Measurements from ENCODE around the gene PODXL2. TPM values are rescaled to one million over a fixed set of nuclear protein-coding genes. Genes with fewer than 3 reads are reported as not detected.

Gene PODXL2, protein sequence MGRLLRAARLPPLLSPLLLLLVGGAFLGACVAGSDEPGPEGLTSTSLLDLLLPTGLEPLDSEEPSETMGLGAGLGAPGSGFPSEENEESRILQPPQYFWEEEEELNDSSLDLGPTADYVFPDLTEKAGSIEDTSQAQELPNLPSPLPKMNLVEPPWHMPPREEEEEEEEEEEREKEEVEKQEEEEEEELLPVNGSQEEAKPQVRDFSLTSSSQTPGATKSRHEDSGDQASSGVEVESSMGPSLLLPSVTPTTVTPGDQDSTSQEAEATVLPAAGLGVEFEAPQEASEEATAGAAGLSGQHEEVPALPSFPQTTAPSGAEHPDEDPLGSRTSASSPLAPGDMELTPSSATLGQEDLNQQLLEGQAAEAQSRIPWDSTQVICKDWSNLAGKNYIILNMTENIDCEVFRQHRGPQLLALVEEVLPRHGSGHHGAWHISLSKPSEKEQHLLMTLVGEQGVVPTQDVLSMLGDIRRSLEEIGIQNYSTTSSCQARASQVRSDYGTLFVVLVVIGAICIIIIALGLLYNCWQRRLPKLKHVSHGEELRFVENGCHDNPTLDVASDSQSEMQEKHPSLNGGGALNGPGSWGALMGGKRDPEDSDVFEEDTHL
- total RNA-seq = 5.7 and 5.9 TPM in 2 replicates
- long read RNA-seq, partial matches to known transcripts = 1 of 1 reads
- long read RNA-seq, other reads (novel, unspliced or antisense) = 0 of 1 reads

DNA sequence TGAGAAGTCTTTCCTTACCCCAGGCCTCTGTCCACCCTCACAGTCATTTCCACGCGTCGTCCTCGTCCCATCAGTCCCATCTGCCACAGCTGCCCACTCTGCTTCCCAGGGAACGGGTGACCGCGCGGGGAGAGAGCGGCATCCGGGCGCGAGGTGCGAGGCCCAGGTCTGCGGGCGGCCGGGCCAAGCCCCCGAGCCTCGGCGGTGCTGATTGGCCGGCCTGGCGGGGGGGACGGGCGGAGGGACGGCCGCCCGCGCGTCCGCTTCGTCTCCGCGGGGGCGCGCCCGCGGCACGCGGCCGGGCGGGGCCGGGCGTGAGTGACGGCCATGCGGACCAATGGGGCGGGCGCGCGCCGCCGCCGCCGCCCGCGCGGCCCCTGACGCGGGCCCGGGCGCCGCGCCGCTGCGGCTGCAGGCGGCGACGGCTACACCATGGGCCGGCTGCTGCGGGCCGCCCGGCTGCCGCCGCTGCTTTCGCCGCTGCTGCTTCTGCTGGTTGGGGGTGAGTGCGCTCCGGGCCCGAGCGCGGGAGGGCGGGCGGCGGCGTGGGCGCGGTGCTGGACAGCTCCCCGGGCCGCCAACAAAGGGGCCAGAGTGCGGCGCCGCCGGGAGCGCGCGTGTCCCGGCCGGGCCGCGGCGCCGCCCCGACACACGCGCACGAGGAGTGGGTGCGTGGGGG is at the start of gene PODXL2:
PODXL2 (plus strand) TSS at position 398 of the 679 bp plus-strand sequence; CDS start at position 433, 35 bp downstream.
- Mint-ChIP-seq H3K36me3 (ENCODE audit: unreplicated experiment) (peaks cover 2% of the 10 kb centered on the region), H3K9me3 (ENCODE audit: unreplicated experiment) (no peaks in the 10 kb centered on the region), H3K27ac (ENCODE audit: unreplicated experiment) (no peak within 1 kb of the TSS), H3K4me1 (ENCODE audit: unreplicated experiment) (peaks cover 19% of the 10 kb centered on the region), H3K27me3 (ENCODE audit: unreplicated experiment) (peaks cover 53% of the 10 kb centered on the region), H3K4me3 (ENCODE audit: unreplicated experiment) (peak within 1 kb of the TSS; percentile 66)
- DNase-seq (ENCODE audit: extremely low spot score, unreplicated experiment) = no peak
- TF ChIP-seq, protein P1, sequence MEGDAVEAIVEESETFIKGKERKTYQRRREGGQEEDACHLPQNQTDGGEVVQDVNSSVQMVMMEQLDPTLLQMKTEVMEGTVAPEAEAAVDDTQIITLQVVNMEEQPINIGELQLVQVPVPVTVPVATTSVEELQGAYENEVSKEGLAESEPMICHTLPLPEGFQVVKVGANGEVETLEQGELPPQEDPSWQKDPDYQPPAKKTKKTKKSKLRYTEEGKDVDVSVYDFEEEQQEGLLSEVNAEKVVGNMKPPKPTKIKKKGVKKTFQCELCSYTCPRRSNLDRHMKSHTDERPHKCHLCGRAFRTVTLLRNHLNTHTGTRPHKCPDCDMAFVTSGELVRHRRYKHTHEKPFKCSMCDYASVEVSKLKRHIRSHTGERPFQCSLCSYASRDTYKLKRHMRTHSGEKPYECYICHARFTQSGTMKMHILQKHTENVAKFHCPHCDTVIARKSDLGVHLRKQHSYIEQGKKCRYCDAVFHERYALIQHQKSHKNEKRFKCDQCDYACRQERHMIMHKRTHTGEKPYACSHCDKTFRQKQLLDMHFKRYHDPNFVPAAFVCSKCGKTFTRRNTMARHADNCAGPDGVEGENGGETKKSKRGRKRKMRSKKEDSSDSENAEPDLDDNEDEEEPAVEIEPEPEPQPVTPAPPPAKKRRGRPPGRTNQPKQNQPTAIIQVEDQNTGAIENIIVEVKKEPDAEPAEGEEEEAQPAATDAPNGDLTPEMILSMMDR (IDR thresholded peaks at IDR 0.05) = no peak

DNA sequence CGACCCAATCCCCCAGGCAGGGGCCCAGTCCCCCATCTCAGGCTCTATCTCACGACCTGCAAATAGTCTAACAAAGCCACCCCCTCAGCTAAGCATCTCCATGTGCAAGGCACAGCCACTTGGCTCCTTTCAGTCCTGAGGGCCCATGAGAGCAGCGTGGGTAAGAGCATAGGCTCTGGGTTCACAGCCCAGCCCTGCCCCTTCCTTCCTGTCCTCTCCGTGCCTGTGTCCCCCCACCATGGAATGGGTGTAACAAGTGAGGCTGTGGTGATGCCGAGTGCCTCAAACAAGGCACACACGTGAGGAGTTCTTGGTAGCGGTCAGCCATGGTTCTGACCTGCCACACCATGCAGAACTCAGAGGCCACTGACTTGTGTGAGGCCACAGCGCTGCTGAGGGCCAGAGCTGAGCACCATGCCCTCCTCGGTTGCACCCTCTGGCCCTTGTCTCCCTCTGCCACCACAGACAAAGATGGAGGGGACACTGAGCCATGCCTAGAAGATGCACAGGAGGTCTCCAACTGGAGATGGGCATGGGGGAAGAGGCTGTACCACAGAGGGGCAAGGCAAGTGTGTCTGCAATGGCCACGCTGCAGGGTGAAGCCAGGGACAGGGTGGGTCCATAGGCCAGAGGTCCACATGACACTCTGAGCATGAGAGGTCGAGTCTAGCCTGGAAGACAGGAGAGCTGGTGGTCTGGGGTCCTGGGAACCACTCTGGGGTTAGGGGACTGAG is 48.5 kb upstream of the PODXL2 start:
- no peak overlapping the region for H3K4me3 Mint-ChIP-seq (ENCODE audit: unreplicated experiment)
- TF ChIP-seq, protein P1 (IDR thresholded peaks at IDR 0.05) = no peak
- peaks cover 7% of the 10 kb centered on the region for H3K4me1 Mint-ChIP-seq (ENCODE audit: unreplicated experiment)
- H3K27me3 Mint-ChIP-seq (ENCODE audit: unreplicated experiment) = no peaks in the 10 kb centered on the region
- peaks cover 6% of the 10 kb centered on the region for H3K36me3 Mint-ChIP-seq (ENCODE audit: unreplicated experiment)
- no peak for DNase-seq (ENCODE audit: extremely low spot score, unreplicated experiment)
- no peak overlapping the region for H3K27ac Mint-ChIP-seq (ENCODE audit: unreplicated experiment)
- no peaks in the 10 kb centered on the region for H3K9me3 Mint-ChIP-seq (ENCODE audit: unreplicated experiment)

DNA sequence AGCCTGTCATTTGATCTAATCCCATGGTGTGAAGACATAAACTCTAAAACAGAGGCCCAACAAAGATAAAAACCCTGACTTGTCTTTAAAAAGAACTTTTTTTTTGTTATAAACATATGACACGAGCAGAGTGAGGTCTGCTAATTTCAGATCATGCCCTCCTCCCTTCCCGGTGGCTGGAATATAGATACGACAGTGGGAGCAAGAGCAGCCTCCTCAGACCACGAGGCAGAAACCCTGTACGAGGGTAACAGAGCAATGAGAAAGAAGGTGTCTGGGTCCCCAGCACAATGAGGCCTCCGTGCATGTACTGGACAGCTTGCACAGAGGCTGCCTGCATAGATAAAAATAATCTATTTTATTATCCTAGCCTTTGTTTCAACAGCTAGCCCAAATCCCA is 44.3 kb upstream of the PODXL2 start:
- Mint-ChIP-seq H3K9me3 (ENCODE audit: unreplicated experiment) (no peaks in the 10 kb centered on the region), H3K36me3 (ENCODE audit: unreplicated experiment) (no peaks in the 10 kb centered on the region), H3K4me3 (ENCODE audit: unreplicated experiment) (no peak overlapping the region), H3K27ac (ENCODE audit: unreplicated experiment) (peak overlapping the region; percentile 27), H3K4me1 (ENCODE audit: unreplicated experiment) (peaks cover 20% of the 10 kb centered on the region), H3K27me3 (ENCODE audit: unreplicated experiment) (no peaks in the 10 kb centered on the region)
- TF ChIP-seq, protein P1 (IDR thresholded peaks at IDR 0.05) = no peak
- no peak for DNase-seq (ENCODE audit: extremely low spot score, unreplicated experiment)

DNA sequence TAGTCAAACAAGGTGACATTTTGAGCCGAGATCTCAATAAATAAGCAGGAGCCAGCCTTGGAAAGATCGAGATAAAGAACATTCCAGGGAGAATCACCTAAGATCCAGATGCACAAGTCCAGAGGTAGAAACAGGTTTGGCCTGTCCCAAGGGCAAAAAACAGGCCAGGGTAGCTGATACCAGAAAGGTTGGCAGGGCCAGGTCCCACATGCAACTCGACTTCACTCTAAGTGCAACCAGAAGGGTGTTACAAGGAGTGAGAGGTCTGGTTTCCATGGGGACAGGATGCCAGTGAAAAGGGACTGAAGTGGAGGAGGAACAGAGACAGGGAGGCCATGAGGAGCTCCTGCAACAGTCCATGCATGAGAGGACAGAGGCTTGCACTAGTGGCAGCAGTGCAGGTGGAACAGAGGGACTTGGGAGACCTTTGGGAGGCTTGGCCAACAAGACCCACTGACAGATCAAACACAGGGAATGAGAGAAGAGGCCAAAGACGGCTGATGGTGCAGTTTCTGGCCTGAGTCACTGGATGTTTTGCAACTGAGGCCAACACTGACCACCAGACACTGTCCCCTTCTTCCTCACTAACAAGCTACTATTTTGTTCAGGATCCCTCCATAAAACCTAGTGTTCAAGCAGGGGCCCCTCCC is 43.7 kb upstream of the PODXL2 start:
- TF ChIP-seq, protein P1 (IDR thresholded peaks at IDR 0.05) = no peak
- Mint-ChIP-seq H3K9me3 (ENCODE audit: unreplicated experiment) (no peaks in the 10 kb centered on the region), H3K4me1 (ENCODE audit: unreplicated experiment) (peaks cover 20% of the 10 kb centered on the region), H3K27ac (ENCODE audit: unreplicated experiment) (no peak overlapping the region), H3K27me3 (ENCODE audit: unreplicated experiment) (no peaks in the 10 kb centered on the region), H3K36me3 (ENCODE audit: unreplicated experiment) (no peaks in the 10 kb centered on the region), H3K4me3 (ENCODE audit: unreplicated experiment) (no peak overlapping the region)
- DNase-seq (ENCODE audit: extremely low spot score, unreplicated experiment) = no peak
